Fibroblast of villous mesenchyme (primary cell): ENCODE measurements around the gene ZNF326. TPM values are rescaled to one million over a fixed set of nuclear protein-coding genes. Genes with fewer than 3 reads are reported as not detected.

ENCODE experiments used
- DNase-seq: peaks from one replicate; pipeline ENCODE4 v3.0.0-alpha.2; 2010; ENCODE audit warnings: low read depth
- H3K4me3 ChIP-seq: 2 replicates; pipeline ENCODE4 v1.5.1; 2011; ENCODE audit warnings: low read depth, mild to moderate bottlenecking, low read length
- total RNA-seq: library from RNA; depleted of rRNA; stranded (reverse); fragments of >200 nt; gene quantifications from 2 replicates; pipeline ENCODE4 v1.2.3, GENCODE V29; 2012
- TF ChIP-seq, protein P1 (sequence below): IDR thresholded peaks from 2 replicates; pipeline ENCODE4 v1.5.1; 2012; ENCODE audit warnings: low read depth, mild to moderate bottlenecking, low read length; ENCODE audit not compliant: insufficient read depth

The ZNF326 gene
- total RNA-seq, 1 donor: 12.1 TPM

DNA sequence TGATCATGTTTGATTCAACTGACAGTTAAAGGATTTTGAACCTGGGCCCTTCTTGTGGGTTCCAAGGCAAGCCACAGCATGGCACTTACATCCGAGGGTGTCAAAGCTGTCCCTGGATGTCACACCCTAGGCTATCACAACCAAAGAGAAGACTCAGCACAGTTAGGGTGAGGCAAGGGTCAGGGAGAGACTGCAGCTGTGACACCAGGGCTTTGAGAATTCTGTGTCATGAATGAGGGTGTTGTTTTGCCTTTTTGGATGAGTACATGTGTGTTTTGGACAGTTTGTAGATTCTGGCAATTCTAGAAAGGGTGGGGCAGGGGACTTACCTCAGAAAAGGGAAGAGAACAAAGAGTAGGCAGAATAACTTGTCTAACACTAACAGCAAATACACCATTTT is 37.8 kb upstream of the ZNF326 start:
- no peak for DNase-seq
- TF ChIP-seq, protein P1, sequence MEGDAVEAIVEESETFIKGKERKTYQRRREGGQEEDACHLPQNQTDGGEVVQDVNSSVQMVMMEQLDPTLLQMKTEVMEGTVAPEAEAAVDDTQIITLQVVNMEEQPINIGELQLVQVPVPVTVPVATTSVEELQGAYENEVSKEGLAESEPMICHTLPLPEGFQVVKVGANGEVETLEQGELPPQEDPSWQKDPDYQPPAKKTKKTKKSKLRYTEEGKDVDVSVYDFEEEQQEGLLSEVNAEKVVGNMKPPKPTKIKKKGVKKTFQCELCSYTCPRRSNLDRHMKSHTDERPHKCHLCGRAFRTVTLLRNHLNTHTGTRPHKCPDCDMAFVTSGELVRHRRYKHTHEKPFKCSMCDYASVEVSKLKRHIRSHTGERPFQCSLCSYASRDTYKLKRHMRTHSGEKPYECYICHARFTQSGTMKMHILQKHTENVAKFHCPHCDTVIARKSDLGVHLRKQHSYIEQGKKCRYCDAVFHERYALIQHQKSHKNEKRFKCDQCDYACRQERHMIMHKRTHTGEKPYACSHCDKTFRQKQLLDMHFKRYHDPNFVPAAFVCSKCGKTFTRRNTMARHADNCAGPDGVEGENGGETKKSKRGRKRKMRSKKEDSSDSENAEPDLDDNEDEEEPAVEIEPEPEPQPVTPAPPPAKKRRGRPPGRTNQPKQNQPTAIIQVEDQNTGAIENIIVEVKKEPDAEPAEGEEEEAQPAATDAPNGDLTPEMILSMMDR: no peak
- H3K4me3 ChIP-seq: no peak overlapping the region

GRCh38 chr1:89958851-89959654 is 35.9 kb upstream of the ZNF326 start:
- no peak overlapping the region for H3K4me3 ChIP-seq
- TF ChIP-seq, protein P1: no peak
- DNase-seq: no peak

GRCh38 chr1:89959719-89960118 is 35.2 kb upstream of the ZNF326 start:
- no peak for DNase-seq
- H3K4me3 ChIP-seq: no peak overlapping the region
- TF ChIP-seq, protein P1: no peak

DNA sequence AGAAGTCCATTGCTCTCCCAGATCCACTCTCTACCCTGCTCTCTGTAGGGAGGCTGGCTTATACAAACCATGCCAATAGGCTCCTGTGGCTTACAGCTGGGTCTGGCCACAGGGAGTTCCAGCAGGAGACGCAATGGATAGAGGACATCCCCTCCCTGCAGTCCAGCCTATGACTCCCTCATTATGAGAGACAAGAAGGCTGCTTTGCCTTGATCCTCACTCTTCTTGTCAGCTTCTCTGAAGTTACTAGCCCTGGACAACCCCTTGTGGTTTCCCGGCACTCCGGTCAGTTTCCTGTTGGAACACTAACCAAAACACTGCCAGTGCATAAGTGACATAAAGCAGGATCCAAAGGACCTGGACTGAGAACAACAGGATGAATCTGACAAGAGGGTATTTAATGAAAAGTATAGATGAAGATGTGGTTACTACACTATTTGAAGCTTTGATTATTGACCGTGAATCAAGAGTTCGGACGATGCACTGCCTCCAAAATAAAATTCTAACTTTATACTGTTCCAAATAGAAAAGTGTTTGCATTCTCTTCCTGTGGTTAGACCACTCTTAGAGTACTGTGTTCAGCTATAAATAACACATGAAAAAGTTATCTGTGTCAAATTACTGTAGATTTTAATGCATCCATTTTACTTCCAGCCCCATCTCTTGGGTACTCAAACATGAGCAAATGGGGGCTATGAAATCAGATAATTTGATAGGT is 32.7 kb upstream of the ZNF326 start:
- peak; percentile 82 for DNase-seq
- H3K4me3 ChIP-seq: no peak overlapping the region
- TF ChIP-seq, protein P1: no peak

DNA sequence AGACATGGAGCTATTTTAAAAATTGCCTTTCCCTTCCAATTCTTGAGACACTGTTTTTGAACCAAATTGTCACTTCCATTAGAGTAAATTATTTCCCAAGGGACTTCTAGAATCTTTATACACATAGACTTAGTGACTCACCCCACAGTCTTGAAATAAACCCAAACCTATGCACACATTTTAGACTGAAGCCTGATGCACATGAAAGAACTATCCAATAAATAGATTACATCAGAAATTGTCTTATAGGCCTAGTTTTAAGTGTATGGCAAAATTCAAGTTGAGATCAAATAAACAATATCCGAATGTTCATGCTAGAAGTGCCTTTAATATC is 32.2 kb upstream of the ZNF326 start:
- H3K4me3 ChIP-seq: no peak overlapping the region
- TF ChIP-seq, protein P1: no peak
- peak; percentile 29 for DNase-seq

GRCh38 chr1:89965193-89965768 is 29.6 kb upstream of the ZNF326 start:
- DNase-seq: peak; percentile 76

More at GRCh38 chr1:89965193-89965768, 29.6 kb upstream of the ZNF326 start:
- H3K4me3 ChIP-seq: no peak overlapping the region
- TF ChIP-seq, protein P1: no peak
